B cell (primary cell): ENCODE data around the gene MAFB. TPM values are rescaled to one million over a fixed set of nuclear protein-coding genes. Genes with fewer than 3 reads are reported as not detected.

Source experiments
- ATAC-seq: fragments of 200-7000 bp; cut with Tn5 transposase; one replicate; pipeline ENCODE4 v1.10.0; 2021; ENCODE audit warnings: low read depth, mild to moderate bottlenecking, moderate number of reproducible peaks, moderate library complexity
- CTCF ChIA-PET: fragments of 350-600 bp; sonication (Branson Sonifier 250); formaldehyde crosslinking; loops from one replicate; lab custom pipeline; 2021; ENCODE audit warnings: antibody characterized with exemption, inconsistent platforms; lab: Charles Lee
- POLR2A ChIA-PET: fragments of 350-600 bp; sonication (Branson Sonifier 250); formaldehyde crosslinking; loops from one replicate; lab custom pipeline; 2021; ENCODE audit warnings: antibody characterized with exemption; lab: Charles Lee
- DNase-seq: peaks from one replicate; pipeline ENCODE4 v3.0.0; 2013
- H2AFZ ChIP-seq: 2 replicates; pipeline ENCODE4 v1.6.1; 2012; ENCODE audit warnings: mild to moderate bottlenecking, low read depth, low read length; ENCODE audit not compliant: insufficient read depth, poor library complexity, severe bottlenecking
- H3K27ac ChIP-seq, 2 donors: 1 replicate in 1 of 2; 2 replicates in 1 of 2; pipeline ENCODE4 v1.5.1; 2012 to 2013; ENCODE audit warnings: low read length in 2 of 2, mild to moderate bottlenecking in 2 of 2, moderate library complexity in 1 of 2
- H3K27me3 ChIP-seq, 4 experiments: fragments of 200-600 bp in 1 of 4; sonication (generic) in 1 of 4; replicated peaks in 1 of 4; 1 replicate in 2 of 4; 2 replicates in 2 of 4; pipeline versions ENCODE4 v1.6.1 to v1.7.0; 2013 to 2016; ENCODE audit warnings: low read length in 3 of 4, mild to moderate bottlenecking in 2 of 4, mixed read lengths in 1 of 4, moderate library complexity in 1 of 4; ENCODE audit not compliant: insufficient read depth in 4 of 4, control insufficient read depth in 3 of 4; ENCODE audit errors: control extremely low read depth in 1 of 4
- H3K36me3 ChIP-seq, 2 experiments: replicated peaks in 1 of 2; 1 replicate in 1 of 2; 2 replicates in 1 of 2; pipeline versions ENCODE4 v1.6.1 to v1.7.1; 2013; ENCODE audit warnings: low read length in 1 of 2; ENCODE audit not compliant: insufficient read depth in 2 of 2, control insufficient read depth in 1 of 2; ENCODE audit errors: control extremely low read depth in 1 of 2, extremely low read depth in 1 of 2
- H3K4me1 ChIP-seq, 2 donors: fragments of 200-600 bp in 1 of 2; sonication (generic) in 1 of 2; 1 replicate in 1 of 2; 2 replicates in 1 of 2; pipeline versions ENCODE4 v1.5.1 to v1.6.1; 2013 to 2017; ENCODE audit warnings: low read length in 2 of 2; ENCODE audit not compliant: control insufficient read depth in 2 of 2, insufficient read depth in 2 of 2
- H3K4me2 ChIP-seq: replicated peaks from 2 replicates; pipeline ENCODE3; 2012; ENCODE audit warnings: mild to moderate bottlenecking, low read depth, low read length; ENCODE audit not compliant: poor library complexity, severe bottlenecking
- H3K4me3 ChIP-seq, 5 experiments: fragments of 200-600 bp in 1 of 5; sonication (generic) in 1 of 5; 1 replicate in 3 of 5; 2 replicates in 2 of 5; pipeline versions ENCODE4 v1.5.1 to v1.7.0; 2011 to 2016; ENCODE audit warnings: low read length in 4 of 5, mild to moderate bottlenecking in 4 of 5, low read depth in 2 of 5, control low read depth in 1 of 5, moderate library complexity in 1 of 5; ENCODE audit not compliant: insufficient read depth in 1 of 5; ENCODE audit errors: control extremely low read depth in 1 of 5, extremely low read depth in 1 of 5
- H3K79me2 ChIP-seq: fragments of 200-600 bp; sonication (generic); one replicate; pipeline ENCODE4 v1.6.0; 2016; ENCODE audit warnings: low read length; ENCODE audit not compliant: control insufficient read depth, insufficient read depth
- H3K9ac ChIP-seq: fragments of 200-600 bp; sonication (generic); 2 replicates; pipeline ENCODE4 v1.6.1; 2017; ENCODE audit warnings: mild to moderate bottlenecking, low read length, moderate library complexity
- H3K9me3 ChIP-seq, 3 donors: one replicate each; pipeline versions ENCODE4 v1.6.1 to v1.7.1; 2013; ENCODE audit warnings: low read length in 2 of 3; ENCODE audit not compliant: control insufficient read depth in 2 of 3, insufficient read depth in 1 of 3; ENCODE audit errors: control extremely low read depth in 1 of 3
- H4K20me1 ChIP-seq: 2 replicates; pipeline ENCODE4 v1.6.0; 2012; ENCODE audit warnings: mild to moderate bottlenecking, low read length; ENCODE audit not compliant: insufficient read depth, control insufficient read depth, poor library complexity, severe bottlenecking
- H3K27ac Mint-ChIP-seq: one replicate; pipeline ENCODE4 v1.8.0; 2021; ENCODE audit warnings: mixed read lengths
- H3K27me3 Mint-ChIP-seq: one replicate; pipeline ENCODE4 v1.8.0; 2021; ENCODE audit warnings: mixed read lengths
- H3K4me1 Mint-ChIP-seq: one replicate; pipeline ENCODE4 v1.8.0; 2021; ENCODE audit warnings: mixed read lengths
- H3K4me3 Mint-ChIP-seq: one replicate; pipeline ENCODE4 v1.8.0; 2021; ENCODE audit warnings: mixed read lengths
- H3K9me3 Mint-ChIP-seq: one replicate; pipeline ENCODE4 v1.8.0; 2022; ENCODE audit warnings: mixed read lengths; ENCODE audit not compliant: insufficient read depth
- CTCF ChIP-seq: fragments of 200-600 bp; IDR thresholded peaks from one replicate; pipeline ENCODE4 v1.8.0; 2022; ENCODE audit warnings: antibody characterized with exemption, mild to moderate bottlenecking
- EZH2 ChIP-seq: IDR thresholded peaks from 2 replicates; pipeline ENCODE4 v1.6.1; 2012; ENCODE audit warnings: borderline replicate concordance, low read depth, mild to moderate bottlenecking, moderate library complexity, low read length; ENCODE audit not compliant: insufficient read depth, poor library complexity, severe bottlenecking
- WGBS: methylation state at CpG from one replicate; pipeline ENCODE4 v1.1.5; 2013; ENCODE audit warnings: missing lambda C conversion rate; ENCODE audit not compliant: insufficient coverage; 5-methylcytosine and 5-hydroxymethylcytosine counted together
- intact Hi-C: fragments of 100-400 bp; cut with micrococcal nuclease; formaldehyde crosslinking; loops from one replicate; pipeline ENCODE4 v1.10.0; 2022
- polyA plus RNA-seq: library from polyadenylated mRNA; depleted of rRNA; stranded (reverse); fragments of >200 nt; gene quantifications from 2 replicates; pipeline ENCODE4 v1.2.3, GENCODE V29; 2012
- total RNA-seq, 2 donors: library from RNA; stranded (reverse); fragments of 120-200 nt in 1 of 2; gene quantifications; 1 replicate in 1 of 2; 2 replicates in 1 of 2; pipeline versions ENCODE4 v1.2.3 to v1.2.4, GENCODE V29; 2013 to 2022

Gene MAFB
- total and polyA plus RNA-seq, 2 donors (not counting 1 experiment from before 2014, with no cell fraction given): 1.6 to 1.8 TPM

DNA sequence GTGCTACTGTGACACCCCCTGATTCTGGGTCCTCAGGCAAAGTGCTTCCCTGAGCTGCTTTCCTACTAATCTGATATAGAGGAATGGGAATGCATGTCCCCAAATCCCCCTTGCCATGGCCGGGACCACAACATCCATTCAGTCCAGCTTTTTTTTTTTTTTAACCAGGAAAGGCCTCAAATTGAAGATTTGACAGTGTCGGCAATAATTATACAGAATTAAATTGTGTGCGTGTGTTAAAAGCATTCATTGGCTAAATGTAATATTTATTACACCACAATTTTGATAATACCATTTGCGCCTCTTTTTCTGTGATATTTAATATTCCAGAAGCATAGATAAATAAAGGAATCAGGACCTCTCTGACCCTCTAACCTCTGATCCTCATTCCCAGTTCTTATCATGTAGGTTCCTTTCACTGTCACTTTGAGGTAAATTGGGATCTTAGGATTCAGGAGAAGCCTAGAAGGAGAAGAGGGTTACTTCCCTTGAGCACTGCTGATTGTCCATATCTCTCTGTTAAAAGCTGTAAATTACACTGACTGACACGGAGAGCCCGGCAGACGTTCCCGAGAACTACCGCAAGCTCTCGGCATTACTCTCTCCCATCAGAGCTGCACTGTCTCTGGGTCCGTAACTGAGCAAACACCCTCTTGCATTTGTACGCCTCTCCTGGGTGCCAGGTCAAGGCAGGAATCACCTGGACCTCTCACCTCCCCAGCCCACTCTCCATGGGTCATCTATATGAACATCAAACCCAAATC, 29.4 kb upstream of the MAFB start:
- intact Hi-C loops: no loop called here
- no peak for TF ChIP-seq CTCF
- TF ChIP-seq EZH2: no peak
- H3K9me3 ChIP-seq: no peaks in the 10 kb centered on the region
- Mint-ChIP-seq H3K27ac (no peak overlapping the region), H3K9me3 (no peaks in the 10 kb centered on the region), H3K27me3 (peaks cover 32% of the 10 kb centered on the region), H3K4me1 (no peaks in the 10 kb centered on the region), H3K4me3 (no peak overlapping the region)
- H4K20me1 ChIP-seq: no peaks in the 10 kb centered on the region
- ATAC-seq: no peak
- peaks cover 0 to 9% (median 0%) of the 10 kb centered on the region in 4 experiments for H3K27me3 ChIP-seq
- 94% methylated on average over 8 of the region's 12 CpGs for WGBS
- H3K36me3 ChIP-seq: no peaks in the 10 kb centered on the region
- no peaks in the 10 kb centered on the region for H3K4me1 ChIP-seq
- no peak for DNase-seq
- H3K4me3 ChIP-seq: no peak overlapping the region
- H2AFZ ChIP-seq: no peak overlapping the region
- ChIA-PET POLR2A (no interaction called here), CTCF (no interaction called here)
- no peaks in the 10 kb centered on the region for H3K79me2 ChIP-seq
- H3K4me2 ChIP-seq: no peak overlapping the region
- no peak overlapping the region for H3K27ac ChIP-seq
- H3K9ac ChIP-seq: no peak overlapping the region

DNA sequence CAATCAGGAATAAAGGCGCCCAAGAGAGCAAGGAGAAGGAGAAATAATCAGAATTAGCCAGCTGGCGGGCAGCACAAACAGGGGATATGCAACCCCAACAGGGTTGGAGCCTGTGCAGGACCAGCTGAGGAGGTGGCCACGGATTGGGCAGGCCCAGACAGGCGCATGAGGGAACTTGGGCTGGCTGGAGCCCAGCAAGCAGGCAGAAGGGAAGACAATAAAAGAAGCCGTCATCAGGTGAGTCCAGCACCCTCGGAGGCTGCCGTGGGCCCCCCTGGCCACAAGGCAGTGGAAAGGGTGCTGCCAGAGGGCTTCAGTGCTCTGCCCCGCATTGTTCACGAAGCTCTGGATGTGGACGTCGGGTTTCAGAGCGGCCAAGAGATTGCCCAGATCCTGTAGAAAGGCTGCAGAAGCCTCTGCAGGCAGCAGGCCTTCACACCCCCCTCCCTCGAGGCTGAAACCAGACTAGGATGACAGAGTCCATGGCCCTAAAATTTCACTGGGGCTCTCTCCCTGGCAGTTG, 28.4 kb upstream of the MAFB start:
- H3K36me3 ChIP-seq: no peaks in the 10 kb centered on the region
- Mint-ChIP-seq H3K9me3 (no peaks in the 10 kb centered on the region), H3K27me3 (peaks cover 32% of the 10 kb centered on the region), H3K4me3 (no peak overlapping the region), H3K27ac (no peak overlapping the region), H3K4me1 (no peaks in the 10 kb centered on the region)
- H3K4me2 ChIP-seq: no peak overlapping the region
- ChIA-PET POLR2A (no interaction called here), CTCF (no interaction called here)
- no peak overlapping the region for H2AFZ ChIP-seq
- no peaks in the 10 kb centered on the region for H4K20me1 ChIP-seq
- 92% methylated on average over 13 of the region's 13 CpGs for WGBS
- H3K27me3 ChIP-seq: peaks cover 0 to 9% (median 0%) of the 10 kb centered on the region in 4 experiments
- TF ChIP-seq EZH2 (no peak), CTCF (no peak)
- no peaks in the 10 kb centered on the region for H3K4me1 ChIP-seq
- DNase-seq: no peak
- H3K9ac ChIP-seq: no peak overlapping the region
- no peak overlapping the region for H3K27ac ChIP-seq
- intact Hi-C loops: no loop called here
- H3K4me3 ChIP-seq: no peak overlapping the region
- H3K79me2 ChIP-seq: no peaks in the 10 kb centered on the region
- no peak for ATAC-seq
- no peaks in the 10 kb centered on the region for H3K9me3 ChIP-seq
